Ascending aorta (tissue), 2 donors: ENCODE measurements around the gene PPP2R5D. TPM values are rescaled to one million over a fixed set of nuclear protein-coding genes. Genes with fewer than 3 reads are reported as not detected.

Source experiments
- DNase-seq, 2 donors: peaks; one replicate each; pipeline ENCODE4 v3.0.0-alpha.2; 2019; ENCODE audit warnings: low spot score in 2 of 2
- H3K27ac ChIP-seq, 2 donors: fragments of 200-600 bp; sonication (generic); one replicate each; pipeline ENCODE4 v1.5.1; 2016 to 2017; ENCODE audit warnings: mild to moderate bottlenecking in 1 of 2
- H3K27me3 ChIP-seq: fragments of 200-600 bp; sonication (generic); one replicate; pipeline ENCODE4 v1.5.1; 2017
- H3K36me3 ChIP-seq, 2 donors: fragments of 200-600 bp; sonication (generic); one replicate each; pipeline ENCODE4 v1.5.1; 2016
- H3K4me1 ChIP-seq, 2 donors: fragments of 200-600 bp; sonication (generic); one replicate each; pipeline ENCODE4 v1.5.1; 2016 to 2017; ENCODE audit warnings: mild to moderate bottlenecking in 1 of 2
- H3K4me3 ChIP-seq, 2 donors: fragments of 200-600 bp; sonication (generic); one replicate each; pipeline ENCODE4 v1.5.1; 2016 to 2017; ENCODE audit warnings: mild to moderate bottlenecking in 1 of 2
- H3K9me3 ChIP-seq, 2 donors: fragments of 200-600 bp; sonication (generic); one replicate each; pipeline ENCODE4 v1.5.1; 2016
- CTCF ChIP-seq, 3 experiments: fragments of 200-600 bp in 2 of 3; fragments of 450-650 bp in 1 of 3; sonication (generic) in 2 of 3; IDR thresholded peaks; one replicate each; pipeline ENCODE4 v1.5.1; 2016 to 2019; ENCODE audit warnings: antibody characterized with exemption in 3 of 3, mild to moderate bottlenecking in 1 of 3, moderate library complexity in 1 of 3
- intact Hi-C: fragments of 100-400 bp; cut with DNase I; formaldehyde crosslinking; loops from one replicate; pipeline ENCODE4 v1.15.1; 2023
- total RNA-seq: library from RNA; depleted of rRNA; stranded (reverse); fragments of >200 nt; gene quantifications from one replicate; pipeline ENCODE4 v1.1.0, GENCODE V29; 2016

PPP2R5D gene
- total RNA-seq, 1 donor from 2014 or later: 27.7 TPM

GRCh38 chr6:42978839-42979522, 5.4 kb upstream of the PPP2R5D start, which contains the start of gene PEX6:
TSS of gene PEX6 (minus strand) at chr6:42979181. CDS start at chr6:42979150, 31 bp downstream.
- peak within 1 kb of the TSS; percentile 84 to 92 for H3K4me3 ChIP-seq
- H3K27me3 ChIP-seq: no peaks in the 10 kb centered on the region
- intact Hi-C loops: loop anchor here (1.0 to 2.0 kb wide), 3 partner anchors 36 to 74 kb away; partner anchors contain the start of genes CNPY3, CUL7 and KLHDC3
- no peaks in the 10 kb centered on the region for H3K9me3 ChIP-seq
- peak within 1 kb of the TSS; percentile 85 to 90 for H3K27ac ChIP-seq
- H3K36me3 ChIP-seq: no peaks in the 10 kb centered on the region
- no peak for TF ChIP-seq CTCF (IDR thresholded peaks at IDR 0.05)
- peaks cover 0 to 27% of the 10 kb centered on the region in 2 donors for H3K4me1 ChIP-seq
- peak; percentile 37 to 94 for DNase-seq

GRCh38 chr6:42979523-42980177, 4.7 kb upstream of the PPP2R5D start:
- peak in 1 of 3 experiments; percentile 27 for TF ChIP-seq CTCF (IDR thresholded peaks at IDR 0.05)
- peaks cover 0 to 27% of the 10 kb centered on the region in 2 donors for H3K4me1 ChIP-seq
- no peaks in the 10 kb centered on the region for H3K9me3 ChIP-seq
- no peak for DNase-seq
- intact Hi-C loops: loop anchor here (1.0 to 2.0 kb wide), 3 partner anchors 35 to 74 kb away; partner anchors contain the start of genes CNPY3, CUL7 and KLHDC3
- H3K27ac ChIP-seq: peak overlapping the region; percentile 85 to 90
- no peaks in the 10 kb centered on the region for H3K36me3 ChIP-seq
- H3K27me3 ChIP-seq: no peaks in the 10 kb centered on the region
- H3K4me3 ChIP-seq: peak overlapping the region; percentile 84 to 92

- no peak for TF ChIP-seq CTCF (IDR thresholded peaks at IDR 0.05)
- intact Hi-C loops: no loop called here
- DNase-seq: no peak
- Histone ChIP-seq H3K27ac (no peak overlapping the region), H3K36me3 (no peaks in the 10 kb centered on the region), H3K27me3 (no peaks in the 10 kb centered on the region), H3K4me3 (no peak overlapping the region), H3K9me3 (no peaks in the 10 kb centered on the region), H3K4me1 (peaks cover 14 to 46% of the 10 kb centered on the region in 2 donors)
Observed at GRCh38 chr6:42981836-42982235, 2.5 kb upstream of the PPP2R5D start.

GRCh38 chr6:42984924-42985475, 630 bp downstream of the PPP2R5D start:
- TF ChIP-seq CTCF (IDR thresholded peaks at IDR 0.05): no peak
- intact Hi-C loops: loop anchor here (1.0 to 2.0 kb wide), 3 partner anchors 28 to 74 kb away; partner anchors contain the start of genes CUL7, KLC4, MEA1 and MRPL2
- Histone ChIP-seq H3K27ac (peak overlapping the region; percentile 76 to 92), H3K4me1 (peaks cover 18 to 42% of the 10 kb centered on the region in 2 donors), H3K9me3 (no peaks in the 10 kb centered on the region), H3K4me3 (peak overlapping the region; percentile 69 to 99), H3K36me3 (peaks cover 6 to 7% of the 10 kb centered on the region in 2 donors), H3K27me3 (no peaks in the 10 kb centered on the region)
- DNase-seq: no peak

GRCh38 chr6:42987533-42988451, 3.4 kb downstream of the PPP2R5D start:
- intact Hi-C loops: no loop called here
- Histone ChIP-seq H3K4me1 (peaks cover 18 to 40% of the 10 kb centered on the region in 2 donors), H3K27ac (no peak overlapping the region), H3K9me3 (no peaks in the 10 kb centered on the region), H3K36me3 (peaks cover 7 to 9% of the 10 kb centered on the region in 2 donors), H3K4me3 (no peak overlapping the region), H3K27me3 (no peaks in the 10 kb centered on the region)
- DNase-seq: no peak
- no peak for TF ChIP-seq CTCF (IDR thresholded peaks at IDR 0.05)
